ENCODE measurements around the gene TYRO3. TPM values are rescaled to one million over a fixed set of nuclear protein-coding genes. Genes with fewer than 3 reads are reported as not detected.
"Not testable (repeated sequence)": the region's sequence is repeated elsewhere in the genome, so short reads cannot be mapped to it uniquely, and the experiment has no call there.

The TYRO3 gene
- total RNA-seq, 1 donor from 2014 or later, result 106 TPM

DNA sequence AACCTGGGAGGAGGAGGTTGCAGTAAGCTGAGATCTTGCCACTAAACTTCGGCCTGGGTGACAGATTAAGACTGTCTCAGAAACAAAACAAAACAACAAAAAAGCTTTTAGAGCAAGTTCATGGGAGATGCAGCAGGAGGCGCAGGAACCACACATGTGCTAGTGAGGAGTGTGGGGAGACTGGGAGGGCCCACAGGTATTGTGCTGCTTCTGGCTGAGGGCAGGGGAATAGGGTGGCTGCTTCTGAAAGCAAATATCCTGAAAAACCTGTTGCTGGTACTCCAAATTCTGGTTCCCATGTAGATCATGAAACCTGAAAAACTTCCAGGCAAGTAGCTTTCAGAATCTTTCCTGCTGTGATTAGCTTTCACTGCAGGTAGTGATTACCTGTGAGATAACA is 22.1 kb downstream of the TYRO3 start:
- Mint-ChIP-seq H3K27ac (peak overlapping the region; percentile 92), H3K9me3 (ENCODE audit: low read depth) (no peaks in the 10 kb centered on the region), H3K36me3 (ENCODE audit: insufficient read depth) (peaks cover 1% of the 10 kb centered on the region), H3K4me3 (ENCODE audit: low read depth) (no peak overlapping the region), H3K27me3 (no peaks in the 10 kb centered on the region), H3K4me1 (ENCODE audit: low read depth) (peaks cover 12% of the 10 kb centered on the region)
- no peak for DNase-seq (ENCODE audit: low spot score, unreplicated experiment)
- TF ChIP-seq CTCF (IDR thresholded peaks at IDR 0.05; ENCODE audit: unreplicated experiment), result peak; percentile 60

- peak overlapping the region; percentile 35 for H3K27ac Mint-ChIP-seq
- no peaks in the 10 kb centered on the region for H3K27me3 Mint-ChIP-seq
Observed at GRCh38 chr15:41583795-41584194, 24.8 kb downstream of the TYRO3 start.

GRCh38 chr15:41584636-41585126 is 25.7 kb downstream of the TYRO3 start:
- Mint-ChIP-seq H3K4me1 (ENCODE audit: low read depth) (peaks cover 12% of the 10 kb centered on the region), H3K9me3 (ENCODE audit: low read depth) (no peaks in the 10 kb centered on the region), H3K36me3 (ENCODE audit: insufficient read depth) (no peaks in the 10 kb centered on the region), H3K4me3 (ENCODE audit: low read depth) (peak overlapping the region; percentile 60), H3K27ac (peak overlapping the region; percentile 96), H3K27me3 (no peaks in the 10 kb centered on the region)
- DNase-seq (ENCODE audit: low spot score, unreplicated experiment), result no peak
- TF ChIP-seq CTCF (IDR thresholded peaks at IDR 0.05; ENCODE audit: unreplicated experiment), result no peak

More at GRCh38 chr15:41583795-41584194, 24.8 kb downstream of the TYRO3 start:
- no peak for TF ChIP-seq CTCF (IDR thresholded peaks at IDR 0.05; ENCODE audit: unreplicated experiment)
- Mint-ChIP-seq H3K36me3 (ENCODE audit: insufficient read depth) (no peaks in the 10 kb centered on the region), H3K4me1 (ENCODE audit: low read depth) (peaks cover 12% of the 10 kb centered on the region), H3K9me3 (ENCODE audit: low read depth) (no peaks in the 10 kb centered on the region), H3K4me3 (ENCODE audit: low read depth) (no peak overlapping the region)
- DNase-seq (ENCODE audit: low spot score, unreplicated experiment), result no peak

GRCh38 chr15:41585127-41586047 is 26.4 kb downstream of the TYRO3 start:
- peak overlapping the region; percentile 96 for H3K27ac Mint-ChIP-seq
- no peaks in the 10 kb centered on the region for H3K36me3 Mint-ChIP-seq (ENCODE audit: insufficient read depth)
- H3K9me3 Mint-ChIP-seq (ENCODE audit: low read depth), result no peaks in the 10 kb centered on the region
- no peaks in the 10 kb centered on the region for H3K27me3 Mint-ChIP-seq
- peak; percentile 32 for DNase-seq (ENCODE audit: low spot score, unreplicated experiment)
- H3K4me3 Mint-ChIP-seq (ENCODE audit: low read depth), result peak overlapping the region; percentile 64
- TF ChIP-seq CTCF (IDR thresholded peaks at IDR 0.05; ENCODE audit: unreplicated experiment), result peak; percentile 29
- H3K4me1 Mint-ChIP-seq (ENCODE audit: low read depth), result peaks cover 17% of the 10 kb centered on the region

DNA sequence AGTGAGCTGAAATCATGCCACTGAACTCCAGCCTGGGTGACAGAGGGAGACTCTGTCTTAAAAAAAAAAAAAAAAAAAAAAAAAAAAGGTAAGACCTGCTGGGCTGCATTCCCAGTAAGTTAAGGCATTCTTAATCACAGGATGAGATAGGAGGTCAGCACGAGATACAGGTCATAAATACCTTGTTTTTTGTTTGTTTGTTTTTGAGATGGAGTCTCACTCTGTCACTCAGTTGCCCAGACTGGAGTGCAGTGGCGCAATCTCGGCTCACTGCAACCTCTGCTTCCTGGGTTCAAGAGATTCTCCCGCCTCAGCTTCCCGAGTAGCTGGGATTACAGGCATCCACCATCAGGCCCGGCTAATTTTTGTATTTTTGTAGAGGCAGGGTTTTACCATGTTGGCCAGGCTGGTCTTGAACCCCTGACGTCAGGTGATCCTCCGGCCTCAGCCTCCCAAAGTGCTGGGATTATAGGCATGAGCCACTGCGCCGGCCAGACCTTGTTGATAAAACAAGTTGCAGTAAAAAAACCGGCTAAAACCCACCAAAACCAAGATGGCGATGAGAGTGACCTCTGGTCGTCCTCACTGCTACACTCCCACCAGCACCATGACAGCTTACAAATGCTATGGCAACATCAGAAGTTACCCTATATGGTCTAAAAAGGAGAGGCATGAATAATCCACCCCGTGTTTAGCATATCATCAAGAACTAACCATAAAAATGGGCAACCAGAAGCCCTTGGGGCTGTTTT is 27.7 kb downstream of the TYRO3 start:
- not testable (repeated sequence) for H3K4me3 Mint-ChIP-seq (ENCODE audit: low read depth); H3K27me3 Mint-ChIP-seq
- H3K4me1 Mint-ChIP-seq (ENCODE audit: low read depth), result peaks cover 24% of the 10 kb centered on the region

DNA sequence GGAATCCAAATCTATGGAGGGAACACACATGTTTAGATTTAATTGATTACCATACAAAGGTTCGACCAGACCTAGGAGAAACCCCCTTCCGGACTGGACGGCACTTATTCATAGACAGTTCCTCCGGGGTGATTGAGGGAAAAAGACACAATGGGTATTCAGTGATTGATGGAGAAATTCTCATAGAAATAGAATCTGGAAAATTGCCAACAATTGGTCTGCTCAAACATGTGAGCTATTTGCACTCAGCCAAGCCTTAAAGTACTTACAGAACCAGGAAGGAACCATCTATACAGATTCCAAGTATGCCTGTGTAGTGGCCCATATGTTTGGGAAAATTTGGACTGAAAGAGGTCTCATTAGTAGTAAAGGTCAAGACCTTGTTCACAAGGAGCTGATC is 30.0 kb downstream of the TYRO3 start:
- not testable (repeated sequence) for H3K27ac Mint-ChIP-seq; H3K9me3 Mint-ChIP-seq (ENCODE audit: low read depth); H3K36me3 Mint-ChIP-seq (ENCODE audit: insufficient read depth); H3K27me3 Mint-ChIP-seq; DNase-seq (ENCODE audit: low spot score, unreplicated experiment); H3K4me3 Mint-ChIP-seq (ENCODE audit: low read depth)
- H3K4me1 Mint-ChIP-seq (ENCODE audit: low read depth), result peaks cover 25% of the 10 kb centered on the region

More for the DNA sequence above, 27.7 kb downstream of the TYRO3 start:
- DNase-seq (ENCODE audit: low spot score, unreplicated experiment); H3K27ac Mint-ChIP-seq; H3K36me3 Mint-ChIP-seq (ENCODE audit: insufficient read depth); H3K9me3 Mint-ChIP-seq (ENCODE audit: low read depth): not testable (repeated sequence)

- not testable (repeated sequence) for H3K9me3 Mint-ChIP-seq (ENCODE audit: low read depth); H3K27me3 Mint-ChIP-seq; H3K36me3 Mint-ChIP-seq (ENCODE audit: insufficient read depth); H3K27ac Mint-ChIP-seq; DNase-seq (ENCODE audit: low spot score, unreplicated experiment); H3K4me3 Mint-ChIP-seq (ENCODE audit: low read depth)
- peaks cover 24% of the 10 kb centered on the region for H3K4me1 Mint-ChIP-seq (ENCODE audit: low read depth)
Observed at GRCh38 chr15:41589571-41589970, 30.6 kb downstream of the TYRO3 start.

GRCh38 chr15:41591217-41591616 is 32.2 kb downstream of the TYRO3 start:
- not testable (repeated sequence) for H3K9me3 Mint-ChIP-seq (ENCODE audit: low read depth); H3K4me3 Mint-ChIP-seq (ENCODE audit: low read depth); H3K27ac Mint-ChIP-seq; H3K27me3 Mint-ChIP-seq; DNase-seq (ENCODE audit: low spot score, unreplicated experiment); H3K36me3 Mint-ChIP-seq (ENCODE audit: insufficient read depth)
- H3K4me1 Mint-ChIP-seq (ENCODE audit: low read depth), result peaks cover 18% of the 10 kb centered on the region
